GM21576 (cell line): ENCODE data around the gene HACD4.
"Not testable (repeated sequence)": the region's sequence is repeated elsewhere in the genome, so short reads cannot be mapped to it uniquely, and the experiment has no call there.

ENCODE experiments used
- ATAC-seq: cut with Tn5 transposase; IDR thresholded peaks from one replicate; pipeline ENCODE4 v1.9.1; 2021; ENCODE audit warnings: mild to moderate bottlenecking, moderate library complexity; ENCODE audit not compliant: unreplicated experiment

HACD4 gene

GRCh38 chr9:21016701-21017491 is 14.5 kb downstream of the HACD4 start:
- no peak for ATAC-seq

GRCh38 chr9:21015995-21016394 is 15.4 kb downstream of the HACD4 start:
- ATAC-seq: no peak

- ATAC-seq: no peak
Observed at GRCh38 chr9:21015129-21015815, 16.2 kb downstream of the HACD4 start.

- ATAC-seq: no peak
Observed at GRCh38 chr9:21002040-21002439, 29.4 kb downstream of the HACD4 start.

- no peak for ATAC-seq
Observed at GRCh38 chr9:21001581-21001980, 29.9 kb downstream of the HACD4 start.

GRCh38 chr9:20997503-20998076 is 33.9 kb downstream of the HACD4 start:
- ATAC-seq: peak; percentile 92

- ATAC-seq: no peak
Observed at GRCh38 chr9:20996809-20997208, 34.6 kb downstream of the HACD4 start.

- no peak for ATAC-seq
Observed at GRCh38 chr9:20995616-20996015, 35.8 kb downstream of the HACD4 start.

GRCh38 chr9:20994486-20994885 is 37.0 kb downstream of the HACD4 start:
- no peak for ATAC-seq

GRCh38 chr9:20990867-20991266 is 40.6 kb downstream of the HACD4 start:
- no peak for ATAC-seq

- no peak for ATAC-seq
Observed at GRCh38 chr9:20989923-20990341, 41.5 kb downstream of the HACD4 start.

GRCh38 chr9:20988671-20989315 is 42.6 kb downstream of the HACD4 start:
- no peak for ATAC-seq

GRCh38 chr9:20988061-20988460 is 43.4 kb downstream of the HACD4 start:
- no peak for ATAC-seq

- no peak for ATAC-seq
Observed at GRCh38 chr9:20987521-20987920, 43.9 kb downstream of the HACD4 start.

GRCh38 chr9:20985851-20986600 is 45.4 kb downstream of the HACD4 start:
- ATAC-seq: no peak

- no peak for ATAC-seq
Observed at GRCh38 chr9:20984506-20984905, 46.9 kb downstream of the HACD4 start.

- ATAC-seq: no peak
Observed at GRCh38 chr9:20981486-20981885, 50.0 kb downstream of the HACD4 start.

GRCh38 chr9:20980832-20981455 is 50.5 kb downstream of the HACD4 start:
- ATAC-seq: peak; percentile 79

- ATAC-seq: no peak
Observed at GRCh38 chr9:20978249-20978648, 53.2 kb downstream of the HACD4 start.

GRCh38 chr9:20974191-20974938 is 57.1 kb downstream of the HACD4 start:
- ATAC-seq: not testable (repeated sequence)
